ENCODE results near the gene PPP1R14C. TPM values are rescaled to one million over a fixed set of nuclear protein-coding genes. Genes with fewer than 3 reads are reported as not detected.
"Not testable (repeated sequence)": the region's sequence is repeated elsewhere in the genome, so short reads cannot be mapped to it uniquely, and the experiment has no call there.

Gene PPP1R14C
- total RNA-seq, 2 donors from 2014 or later, result 0.26 to 0.33 TPM

GRCh38 chr6:150238846-150239407, 96.1 kb downstream of the PPP1R14C start:
- no peaks in the 10 kb centered on the region for H3K27me3 ChIP-seq
- no peak overlapping the region for H3K4me3 ChIP-seq
- no peak for TF ChIP-seq POLR2A (IDR thresholded peaks at IDR 0.05)
- TF ChIP-seq, protein P1, sequence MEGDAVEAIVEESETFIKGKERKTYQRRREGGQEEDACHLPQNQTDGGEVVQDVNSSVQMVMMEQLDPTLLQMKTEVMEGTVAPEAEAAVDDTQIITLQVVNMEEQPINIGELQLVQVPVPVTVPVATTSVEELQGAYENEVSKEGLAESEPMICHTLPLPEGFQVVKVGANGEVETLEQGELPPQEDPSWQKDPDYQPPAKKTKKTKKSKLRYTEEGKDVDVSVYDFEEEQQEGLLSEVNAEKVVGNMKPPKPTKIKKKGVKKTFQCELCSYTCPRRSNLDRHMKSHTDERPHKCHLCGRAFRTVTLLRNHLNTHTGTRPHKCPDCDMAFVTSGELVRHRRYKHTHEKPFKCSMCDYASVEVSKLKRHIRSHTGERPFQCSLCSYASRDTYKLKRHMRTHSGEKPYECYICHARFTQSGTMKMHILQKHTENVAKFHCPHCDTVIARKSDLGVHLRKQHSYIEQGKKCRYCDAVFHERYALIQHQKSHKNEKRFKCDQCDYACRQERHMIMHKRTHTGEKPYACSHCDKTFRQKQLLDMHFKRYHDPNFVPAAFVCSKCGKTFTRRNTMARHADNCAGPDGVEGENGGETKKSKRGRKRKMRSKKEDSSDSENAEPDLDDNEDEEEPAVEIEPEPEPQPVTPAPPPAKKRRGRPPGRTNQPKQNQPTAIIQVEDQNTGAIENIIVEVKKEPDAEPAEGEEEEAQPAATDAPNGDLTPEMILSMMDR (IDR thresholded peaks at IDR 0.05), result no peak
- H3K27ac ChIP-seq, result peak overlapping the region in 2 of 4 donors; percentile 53 to 58
- H3K4me1 ChIP-seq, result peaks cover 8% of the 10 kb centered on the region
- H3K9me3 ChIP-seq, result no peaks in the 10 kb centered on the region
- no peaks in the 10 kb centered on the region for H3K36me3 ChIP-seq (replicated peaks in 1 of 2; ENCODE audit: insufficient read depth in 1 of 2, low read depth in 2 of 2)
- 74 to 82% methylated on average over 6 of the region's 6 CpGs for WGBS, 2 donors
- ATAC-seq (no peak), DNase-seq (no peak)
- intact Hi-C loops (cut with DNase I), result no loop called here

DNA sequence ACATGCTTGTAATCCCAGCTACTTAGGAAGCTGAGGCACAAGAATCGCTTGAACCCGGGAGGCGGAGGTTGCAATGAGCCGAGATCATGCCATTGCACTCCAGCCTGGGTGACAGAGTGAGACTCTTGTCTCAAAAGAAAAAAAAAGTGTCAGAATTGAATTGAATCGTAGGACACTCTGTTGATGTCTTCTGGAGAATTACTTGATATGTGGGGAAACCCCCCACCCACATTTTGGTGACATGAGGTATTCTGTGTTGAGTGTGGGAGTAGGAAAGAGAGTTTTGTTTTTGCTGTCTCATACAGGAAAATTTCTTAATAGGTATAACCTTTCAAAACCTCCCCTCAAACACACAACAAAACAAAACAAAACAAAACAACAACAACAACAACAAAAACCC, 98.9 kb downstream of the PPP1R14C start:
- H3K4me3 ChIP-seq; H3K36me3 ChIP-seq (replicated peaks in 1 of 2; ENCODE audit: insufficient read depth in 1 of 2, low read depth in 2 of 2); H3K4me1 ChIP-seq; DNase-seq; ATAC-seq; H3K9me3 ChIP-seq; H3K27ac ChIP-seq; H3K27me3 ChIP-seq; intact Hi-C loops (cut with DNase I): not testable (repeated sequence)
- WGBS, 2 donors, result 77 to 91% methylated on average over 5 of the region's 5 CpGs

GRCh38 chr6:150243620-150244314, 100.9 kb downstream of the PPP1R14C start:
- 75 to 91% methylated on average over 2 of the region's 2 CpGs for WGBS, 2 donors
- intact Hi-C loops (cut with DNase I), result no loop called here
- Histone ChIP-seq H3K27me3 (no peaks in the 10 kb centered on the region), H3K4me3 (no peak overlapping the region), H3K27ac (no peak overlapping the region), H3K4me1 (no peaks in the 10 kb centered on the region), H3K9me3 (peaks cover 0 to 10% (median 0%) of the 10 kb centered on the region in 3 donors), H3K36me3 (replicated peaks in 1 of 2; ENCODE audit: insufficient read depth in 1 of 2, low read depth in 2 of 2) (no peaks in the 10 kb centered on the region)
- no peak for TF ChIP-seq POLR2A (IDR thresholded peaks at IDR 0.05)
- TF ChIP-seq, protein P1 (IDR thresholded peaks at IDR 0.05), result no peak
- ATAC-seq (no peak), DNase-seq (no peak)

- 77 to 81% methylated on average over 6 of the region's 6 CpGs for WGBS, 2 donors
- H3K27ac ChIP-seq, result no peak overlapping the region
- no peaks in the 10 kb centered on the region for H3K4me1 ChIP-seq
- ATAC-seq (no peak), DNase-seq (no peak)
- no peak overlapping the region for H3K4me3 ChIP-seq
- H3K9me3 ChIP-seq, result peaks cover 0 to 10% (median 0%) of the 10 kb centered on the region in 3 donors
- no peaks in the 10 kb centered on the region for H3K36me3 ChIP-seq (replicated peaks in 1 of 2; ENCODE audit: insufficient read depth in 1 of 2, low read depth in 2 of 2)
- TF ChIP-seq POLR2A (IDR thresholded peaks at IDR 0.05), result no peak
- TF ChIP-seq, protein P1 (IDR thresholded peaks at IDR 0.05), result no peak
- intact Hi-C loops (cut with DNase I), result no loop called here
- no peaks in the 10 kb centered on the region for H3K27me3 ChIP-seq
Observed at GRCh38 chr6:150245148-150245935, 102.5 kb downstream of the PPP1R14C start.

DNA sequence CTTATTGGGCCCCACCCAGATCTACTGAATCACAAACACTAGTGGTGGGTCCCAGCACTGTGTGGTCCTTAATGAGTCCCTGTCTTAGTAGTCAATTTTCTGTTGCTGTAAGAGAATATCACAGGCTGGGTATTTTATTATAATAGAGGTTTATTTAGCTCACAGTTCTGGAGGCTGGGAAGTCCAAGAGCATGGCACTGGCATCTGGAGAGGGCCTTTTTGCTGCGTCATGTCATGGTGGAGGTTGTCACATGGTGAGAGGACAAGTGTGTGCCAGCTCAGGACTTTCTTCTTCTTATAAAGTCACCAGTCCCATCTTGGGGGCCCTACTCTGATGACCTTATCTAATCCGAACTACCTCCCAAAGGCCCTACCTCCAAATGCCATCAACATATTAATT, 105.0 kb downstream of the PPP1R14C start:
- ATAC-seq, result no peak
- TF ChIP-seq, protein P1 (IDR thresholded peaks at IDR 0.05), result no peak
- no peak for TF ChIP-seq POLR2A (IDR thresholded peaks at IDR 0.05)
- intact Hi-C loops (cut with DNase I), result no loop called here

More for the DNA sequence above, 105.0 kb downstream of the PPP1R14C start:
- Histone ChIP-seq H3K27me3 (no peaks in the 10 kb centered on the region), H3K4me3 (no peak overlapping the region), H3K36me3 (replicated peaks in 1 of 2; ENCODE audit: insufficient read depth in 1 of 2, low read depth in 2 of 2) (no peaks in the 10 kb centered on the region), H3K9me3 (peaks cover 0 to 10% (median 0%) of the 10 kb centered on the region in 3 donors), H3K4me1 (no peaks in the 10 kb centered on the region), H3K27ac (no peak overlapping the region)
- no peak for DNase-seq
- WGBS, 2 donors, result 95 to 97% methylated on average over 2 of the region's 2 CpGs

All from body of pancreas (tissue), 4 donors.